OCI-LY1 (cell line): ENCODE measurements around the gene KCNMA1.

Source experiments
- CTCF ChIP-seq: fragments of 200-600 bp; sonication (generic), shearing (Covaris generic); IDR thresholded peaks from 2 replicates; pipeline ENCODE4 v1.5.1; 2017; ENCODE audit warnings: mild to moderate bottlenecking, antibody characterized with exemption, low read length, moderate library complexity, mixed read lengths
- EZH2 ChIP-seq: fragments of 200-600 bp; sonication (generic), shearing (Covaris generic); IDR thresholded peaks from 2 replicates; pipeline ENCODE4 v1.8.0; 2017; ENCODE audit warnings: borderline replicate concordance, mixed run types, mild to moderate bottlenecking, antibody characterized with exemption, low read length, moderate library complexity, mixed read lengths

GRCh38 chr10:76971547-76972170, 665.9 kb downstream of the KCNMA1 start:
- no peak for TF ChIP-seq CTCF
- TF ChIP-seq EZH2, result no peak
